MM.1S (cell line): ENCODE measurements around the gene PTPRF.
"Not testable (repeated sequence)": the region's sequence is repeated elsewhere in the genome, so short reads cannot be mapped to it uniquely, and the experiment has no call there.

ENCODE experiments used
- DNase-seq: peaks from one replicate; pipeline ENCODE4 v3.0.0-alpha.2; 2015
- H2AFZ ChIP-seq: fragments of 300-600 bp; sonication (generic); 2 replicates; pipeline ENCODE4 v1.6.0; 2016; ENCODE audit warnings: antibody characterized with exemption, low read length
- H3F3A ChIP-seq: fragments of 300-600 bp; sonication (generic); 2 replicates; pipeline ENCODE4 v1.6.1; 2016; ENCODE audit warnings: mild to moderate bottlenecking, antibody characterized with exemption, low read length, moderate library complexity, mixed read lengths; ENCODE audit not compliant: insufficient read depth
- H3K27ac ChIP-seq: fragments of 300-600 bp; sonication (generic); 2 replicates; pipeline ENCODE4 v1.5.1; 2016; ENCODE audit warnings: mild to moderate bottlenecking, low read length
- H3K27me3 ChIP-seq: fragments of 300-600 bp; sonication (generic); replicated peaks from 2 replicates; pipeline ENCODE4 v1.6.0; 2016; ENCODE audit warnings: low read length; ENCODE audit not compliant: insufficient read depth
- H3K36me3 ChIP-seq: fragments of 300-600 bp; sonication (generic); replicated peaks from 2 replicates; pipeline ENCODE4 v1.6.1; 2016; ENCODE audit warnings: mild to moderate bottlenecking, low read length, mixed read lengths; ENCODE audit not compliant: insufficient read depth
- H3K4me1 ChIP-seq: fragments of 300-600 bp; sonication (generic); 2 replicates; pipeline ENCODE4 v1.6.1; 2016; ENCODE audit warnings: low read length, mixed read lengths
- H3K4me2 ChIP-seq: fragments of 300-600 bp; sonication (generic); 2 replicates; pipeline ENCODE4 v1.6.0; 2016; ENCODE audit warnings: low read depth, low read length
- H3K4me3 ChIP-seq: fragments of 300-600 bp; sonication (generic); 2 replicates; pipeline ENCODE4 v1.5.1; 2016; ENCODE audit warnings: low read length, mixed read lengths
- H3K79me2 ChIP-seq: fragments of 300-600 bp; sonication (generic); 2 replicates; pipeline ENCODE4 v1.6.1; 2016; ENCODE audit warnings: mixed run types, low read length, mixed read lengths
- H3K9ac ChIP-seq: fragments of 300-600 bp; sonication (generic); 2 replicates; pipeline ENCODE4 v1.6.1; 2016; ENCODE audit warnings: low read length, mixed read lengths
- H3K9me2 ChIP-seq: fragments of 300-600 bp; sonication (generic); replicated peaks from 2 replicates; pipeline ENCODE4 v1.6.1; 2016; ENCODE audit warnings: mild to moderate bottlenecking, low read length, mixed read lengths; ENCODE audit not compliant: insufficient read depth
- H3K9me3 ChIP-seq: fragments of 300-600 bp; sonication (generic); replicated peaks from 2 replicates; pipeline ENCODE4 v1.6.1; 2016; ENCODE audit warnings: mild to moderate bottlenecking, low read length, mixed read lengths; ENCODE audit not compliant: insufficient read depth
- H4K20me1 ChIP-seq: fragments of 300-600 bp; sonication (generic); 2 replicates; pipeline ENCODE4 v1.6.1; 2016; ENCODE audit warnings: mild to moderate bottlenecking, low read length, moderate library complexity, mixed read lengths; ENCODE audit not compliant: insufficient read depth
- EZH2 ChIP-seq: fragments of 300-600 bp; sonication (generic); optimal IDR thresholded peaks from 2 replicates; pipeline ENCODE3; 2017; ENCODE audit warnings: low read depth, mild to moderate bottlenecking, antibody characterized with exemption, low read length, mixed read lengths
- EZH2phosphoT487 ChIP-seq: fragments of 300-600 bp; sonication (generic); IDR thresholded peaks from 2 replicates; pipeline ENCODE4 v1.6.1; 2018; ENCODE audit warnings: antibody characterized with exemption, low read length
- TF ChIP-seq, protein P1 (sequence below): fragments of 300-600 bp; sonication (generic); IDR thresholded peaks from 2 replicates; pipeline ENCODE4 v1.5.1; 2016; ENCODE audit warnings: antibody characterized with exemption, low read length, mixed read lengths

PTPRF gene

DNA sequence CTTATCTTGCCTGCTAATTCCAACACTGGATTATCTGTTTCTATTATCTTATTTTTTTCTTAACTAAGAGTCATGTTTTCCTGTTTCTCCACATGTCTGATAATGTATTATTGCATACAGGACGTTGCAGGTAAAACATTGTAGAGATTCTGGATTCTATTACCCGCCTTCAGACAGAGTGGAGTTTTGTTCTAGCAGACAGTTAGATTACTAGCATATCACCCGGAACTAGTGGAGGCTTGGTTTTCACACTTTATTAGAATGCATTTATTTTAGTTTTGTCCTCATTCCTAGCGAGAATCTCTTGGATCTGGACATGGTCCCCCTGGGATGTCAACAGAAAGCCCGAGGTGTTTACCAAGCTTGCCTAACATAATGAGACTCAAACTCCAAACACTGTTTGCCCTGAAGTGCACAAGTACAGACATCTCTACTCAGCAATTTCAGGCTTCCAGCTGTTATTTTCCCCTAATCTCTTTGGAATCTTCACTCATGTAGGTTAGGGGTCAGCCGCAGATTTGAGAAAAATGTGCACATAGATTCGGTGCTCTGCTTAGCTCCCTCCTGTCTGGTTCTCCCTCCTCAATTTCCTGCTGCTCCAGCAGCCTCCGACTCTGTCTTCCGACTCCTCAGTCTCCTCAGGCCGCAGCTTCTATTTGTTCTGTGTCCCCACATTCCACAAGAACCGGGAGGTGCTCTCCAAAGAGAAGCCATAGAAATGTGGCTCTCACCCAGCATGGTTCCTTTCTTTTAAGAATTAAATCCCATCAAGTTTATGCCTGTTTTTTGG lies 36.8 kb upstream of the PTPRF start:
- no peak overlapping the region for H3K27ac ChIP-seq

DNA sequence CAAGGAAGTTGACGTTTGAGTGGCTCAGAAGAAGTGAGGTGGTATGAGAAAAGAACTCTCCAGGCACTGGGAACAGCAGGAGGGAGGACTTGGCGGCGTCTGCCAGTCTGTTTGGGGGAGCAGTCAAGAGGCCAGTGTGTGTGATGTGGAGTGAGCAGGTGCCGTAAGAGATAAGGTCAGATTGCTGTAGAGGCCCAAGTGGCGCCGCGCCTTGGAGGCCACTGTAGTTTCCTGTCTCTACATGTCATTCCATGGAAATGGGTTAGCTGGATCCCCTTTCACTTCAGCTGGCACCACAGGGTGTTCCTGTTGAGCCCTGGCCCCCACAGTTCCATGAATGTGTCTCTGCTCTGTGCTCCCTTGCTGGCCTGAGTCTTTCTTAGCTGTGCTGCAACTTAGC lies 35.5 kb upstream of the PTPRF start:
- Histone ChIP-seq H3K79me2 (no peaks in the 10 kb centered on the region), H3K4me1 (no peaks in the 10 kb centered on the region), H3K9me3 (no peaks in the 10 kb centered on the region), H3K4me3 (no peak overlapping the region), H3K4me2 (no peak overlapping the region), H3K36me3 (no peaks in the 10 kb centered on the region), H3F3A (no peaks in the 10 kb centered on the region), H3K9me2 (no peaks in the 10 kb centered on the region), H2AFZ (no peak overlapping the region), H3K27me3 (no peaks in the 10 kb centered on the region), H3K27ac (no peak overlapping the region), H4K20me1 (no peaks in the 10 kb centered on the region), H3K9ac (no peak overlapping the region)
- TF ChIP-seq EZH2 (no peak), EZH2phosphoT487 (no peak)
- TF ChIP-seq, protein P1, sequence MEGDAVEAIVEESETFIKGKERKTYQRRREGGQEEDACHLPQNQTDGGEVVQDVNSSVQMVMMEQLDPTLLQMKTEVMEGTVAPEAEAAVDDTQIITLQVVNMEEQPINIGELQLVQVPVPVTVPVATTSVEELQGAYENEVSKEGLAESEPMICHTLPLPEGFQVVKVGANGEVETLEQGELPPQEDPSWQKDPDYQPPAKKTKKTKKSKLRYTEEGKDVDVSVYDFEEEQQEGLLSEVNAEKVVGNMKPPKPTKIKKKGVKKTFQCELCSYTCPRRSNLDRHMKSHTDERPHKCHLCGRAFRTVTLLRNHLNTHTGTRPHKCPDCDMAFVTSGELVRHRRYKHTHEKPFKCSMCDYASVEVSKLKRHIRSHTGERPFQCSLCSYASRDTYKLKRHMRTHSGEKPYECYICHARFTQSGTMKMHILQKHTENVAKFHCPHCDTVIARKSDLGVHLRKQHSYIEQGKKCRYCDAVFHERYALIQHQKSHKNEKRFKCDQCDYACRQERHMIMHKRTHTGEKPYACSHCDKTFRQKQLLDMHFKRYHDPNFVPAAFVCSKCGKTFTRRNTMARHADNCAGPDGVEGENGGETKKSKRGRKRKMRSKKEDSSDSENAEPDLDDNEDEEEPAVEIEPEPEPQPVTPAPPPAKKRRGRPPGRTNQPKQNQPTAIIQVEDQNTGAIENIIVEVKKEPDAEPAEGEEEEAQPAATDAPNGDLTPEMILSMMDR: no peak
- no peak for DNase-seq

More for the DNA sequence above, 36.8 kb upstream of the PTPRF start:
- Histone ChIP-seq H3F3A (no peaks in the 10 kb centered on the region), H3K79me2 (no peaks in the 10 kb centered on the region), H3K4me2 (no peak overlapping the region), H3K36me3 (no peaks in the 10 kb centered on the region), H2AFZ (no peak overlapping the region), H3K4me3 (no peak overlapping the region), H3K27me3 (no peaks in the 10 kb centered on the region), H3K9me2 (no peaks in the 10 kb centered on the region), H4K20me1 (no peaks in the 10 kb centered on the region), H3K9me3 (no peaks in the 10 kb centered on the region), H3K4me1 (no peaks in the 10 kb centered on the region), H3K9ac (no peak overlapping the region)
- TF ChIP-seq, protein P1: no peak
- no peak for TF ChIP-seq EZH2
- no peak for TF ChIP-seq EZH2phosphoT487
- DNase-seq: no peak

DNA sequence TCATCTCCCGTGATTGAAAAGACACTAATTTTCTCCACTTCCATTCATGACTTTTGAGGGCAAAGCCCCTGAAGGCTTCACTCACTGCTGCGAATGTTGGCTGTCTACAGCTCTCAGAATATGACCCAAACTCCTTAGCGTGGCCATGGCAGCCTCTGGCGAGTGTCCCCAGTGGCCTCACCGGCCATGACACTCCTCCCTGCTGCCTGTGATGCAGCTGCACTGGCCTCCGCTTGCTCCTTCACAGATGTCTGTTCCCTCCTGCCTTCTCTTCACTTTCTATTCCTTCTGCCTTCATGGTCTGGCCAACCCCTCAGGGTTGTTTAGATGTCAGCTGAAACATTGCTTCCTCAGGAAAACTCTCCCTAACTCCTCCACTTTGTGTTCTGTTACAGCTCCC lies 30.8 kb upstream of the PTPRF start:
- no peak overlapping the region for H3K9ac ChIP-seq
- no peaks in the 10 kb centered on the region for H3K9me2 ChIP-seq
- no peak overlapping the region for H3K4me3 ChIP-seq
- H3K27ac ChIP-seq: no peak overlapping the region
- no peaks in the 10 kb centered on the region for H3K4me1 ChIP-seq
- H2AFZ ChIP-seq: no peak overlapping the region
- no peaks in the 10 kb centered on the region for H3F3A ChIP-seq
- H3K9me3 ChIP-seq: no peaks in the 10 kb centered on the region
- H3K79me2 ChIP-seq: no peaks in the 10 kb centered on the region
- no peak overlapping the region for H3K4me2 ChIP-seq
- H4K20me1 ChIP-seq: no peaks in the 10 kb centered on the region
- DNase-seq: no peak
- TF ChIP-seq, protein P1: no peak
- TF ChIP-seq EZH2phosphoT487 (no peak), EZH2 (no peak)
- H3K27me3 ChIP-seq: no peaks in the 10 kb centered on the region
- H3K36me3 ChIP-seq: no peaks in the 10 kb centered on the region

DNA sequence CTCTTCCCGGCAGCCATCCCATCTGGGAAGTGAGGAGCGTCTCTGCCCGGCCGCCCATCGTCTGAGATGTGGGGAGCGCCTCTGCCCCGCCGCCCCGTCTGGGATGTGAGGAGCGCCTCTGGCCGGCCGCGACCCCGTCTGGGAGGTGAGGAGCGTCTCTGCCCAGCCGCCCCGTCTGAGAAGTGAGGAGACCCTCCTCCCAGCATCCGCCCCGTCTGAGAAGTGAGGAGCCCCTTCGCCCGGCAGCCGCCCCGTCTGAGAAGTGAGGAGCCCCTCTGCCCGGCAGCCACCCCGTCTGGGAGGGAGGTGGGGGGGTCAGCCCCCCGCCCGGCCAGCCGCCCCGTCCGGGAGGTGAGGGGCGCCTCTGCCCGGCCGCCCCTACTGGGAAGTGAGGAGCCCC lies 28.9 kb upstream of the PTPRF start:
- H3K9me3 ChIP-seq, H3K9me2 ChIP-seq, H2AFZ ChIP-seq, H3K27me3 ChIP-seq, H3K4me2 ChIP-seq, H3K4me3 ChIP-seq, DNase-seq, H3K4me1 ChIP-seq, H3K27ac ChIP-seq, H3K79me2 ChIP-seq, H4K20me1 ChIP-seq, H3K9ac ChIP-seq, H3K36me3 ChIP-seq, H3F3A ChIP-seq: not testable (repeated sequence)
